Bone marrow (tissue), 2 donors: Measurements from ENCODE around the gene FOXQ1.
"Not testable (repeated sequence)": the region's sequence is repeated elsewhere in the genome, so short reads cannot be mapped to it uniquely, and the experiment has no call there.

Source experiments
- DNase-seq, 2 donors: peaks; one replicate each; lab custom pipeline; 2025; lab: John Stamatoyannopoulos, UW

Gene FOXQ1

GRCh38 chr6:1322696-1323219 lies 10.9 kb downstream of the FOXQ1 start:
- no peak for DNase-seq

GRCh38 chr6:1324936-1325335 lies 13.0 kb downstream of the FOXQ1 start:
- no peak for DNase-seq

GRCh38 chr6:1325461-1326309 lies 13.8 kb downstream of the FOXQ1 start:
- no peak for DNase-seq

- no peak for DNase-seq
These were observed 14.7 kb downstream of the FOXQ1 start for GRCh38 chr6:1326535-1327121.

- no peak for DNase-seq
These were observed 15.7 kb downstream of the FOXQ1 start for GRCh38 chr6:1327630-1328029.

GRCh38 chr6:1328129-1328800 lies 16.4 kb downstream of the FOXQ1 start:
- no peak for DNase-seq

- no peak for DNase-seq
These were observed 17.8 kb downstream of the FOXQ1 start for GRCh38 chr6:1329708-1330107.

GRCh38 chr6:1334684-1335083 lies 22.8 kb downstream of the FOXQ1 start:
- no peak for DNase-seq

- no peak for DNase-seq
These were observed 23.6 kb downstream of the FOXQ1 start for GRCh38 chr6:1335367-1336037.

GRCh38 chr6:1336246-1336843 lies 24.4 kb downstream of the FOXQ1 start:
- DNase-seq: no peak

GRCh38 chr6:1337791-1338190 lies 25.9 kb downstream of the FOXQ1 start:
- no peak for DNase-seq

GRCh38 chr6:1346101-1346500 lies 34.2 kb downstream of the FOXQ1 start:
- DNase-seq: no peak

- DNase-seq: no peak
These were observed 34.7 kb downstream of the FOXQ1 start for GRCh38 chr6:1346558-1347091.

- no peak for DNase-seq
These were observed 35.3 kb downstream of the FOXQ1 start for GRCh38 chr6:1347161-1347560.

- DNase-seq: no peak
These were observed 36.8 kb downstream of the FOXQ1 start for GRCh38 chr6:1348675-1349074.

- no peak for DNase-seq
These were observed 37.8 kb downstream of the FOXQ1 start for GRCh38 chr6:1349655-1350054.

- DNase-seq: no peak
These were observed 39.6 kb downstream of the FOXQ1 start for GRCh38 chr6:1351381-1352008.

- DNase-seq: not testable (repeated sequence)
These were observed 43.2 kb downstream of the FOXQ1 start for GRCh38 chr6:1355068-1355467.

GRCh38 chr6:1361717-1362116 lies 49.8 kb downstream of the FOXQ1 start:
- DNase-seq: not testable (repeated sequence)

- DNase-seq: no peak
These were observed 50.7 kb downstream of the FOXQ1 start for GRCh38 chr6:1362643-1363042.

GRCh38 chr6:1363298-1363697 lies 51.4 kb downstream of the FOXQ1 start:
- no peak for DNase-seq
